Measurements from ENCODE around the gene SIRT1.

The SIRT1 gene

DNA sequence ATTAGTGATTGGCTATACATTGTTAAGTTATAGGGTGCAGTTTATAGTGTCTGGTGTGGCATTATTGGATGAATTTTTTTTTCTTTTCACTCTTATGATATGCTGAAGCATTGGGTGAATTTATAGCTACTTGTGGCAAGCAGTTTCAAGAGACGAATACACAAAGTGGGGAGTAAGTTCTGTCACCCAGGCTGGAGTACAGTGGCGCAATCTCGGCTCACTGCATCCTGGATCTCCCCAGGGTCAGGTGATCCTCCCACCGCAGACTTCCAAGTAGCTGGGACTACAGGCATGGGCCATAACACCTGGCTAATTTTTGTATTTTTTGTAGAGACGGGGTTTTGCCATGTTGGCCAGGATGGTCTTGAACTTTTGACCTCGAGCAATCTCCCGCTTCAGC is 6.3 kb upstream of the SIRT1 start:
- no peak for ATAC-seq (ENCODE audit: low read depth)
- no peaks in the 10 kb centered on the region for H3K9me3 ChIP-seq (ENCODE audit: severe bottlenecking)

GRCh38 chr10:67883710-67884312 is 645 bp upstream of the SIRT1 start:
- Histone ChIP-seq H3K9me3 (ENCODE audit: severe bottlenecking) (no peaks in the 10 kb centered on the region), H3K36me3 (ENCODE audit: low read depth) (peaks cover 20% of the 10 kb centered on the region), H3K4me3 (ENCODE audit: severe bottlenecking) (peak overlapping the region; percentile 89), H3K27ac (ENCODE audit: poor library complexity, severe bottlenecking) (peak overlapping the region; percentile 72), H3K4me1 (ENCODE audit: insufficient read depth, poor library complexity, severe bottlenecking) (peaks cover 2% of the 10 kb centered on the region), H3K27me3 (ENCODE audit: insufficient read depth, poor library complexity, severe bottlenecking) (no peaks in the 10 kb centered on the region)
- DNase-seq (ENCODE audit: low spot score) (no peak), ATAC-seq (ENCODE audit: low read depth) (no peak)
- TF ChIP-seq CTCF (IDR thresholded peaks at IDR 0.05; ENCODE audit: poor library complexity, severe bottlenecking), result no peak

More for the DNA sequence above, 6.3 kb upstream of the SIRT1 start:
- Histone ChIP-seq H3K4me1 (ENCODE audit: insufficient read depth, poor library complexity, severe bottlenecking) (no peaks in the 10 kb centered on the region), H3K27me3 (ENCODE audit: insufficient read depth, poor library complexity, severe bottlenecking) (no peaks in the 10 kb centered on the region), H3K4me3 (ENCODE audit: severe bottlenecking) (no peak overlapping the region), H3K27ac (ENCODE audit: poor library complexity, severe bottlenecking) (no peak overlapping the region), H3K36me3 (ENCODE audit: low read depth) (no peaks in the 10 kb centered on the region)
- no peak for TF ChIP-seq CTCF (IDR thresholded peaks at IDR 0.05; ENCODE audit: poor library complexity, severe bottlenecking)
- DNase-seq (ENCODE audit: low spot score), result no peak

- no peaks in the 10 kb centered on the region for H3K27me3 ChIP-seq (ENCODE audit: insufficient read depth, poor library complexity, severe bottlenecking)
- peaks cover 2% of the 10 kb centered on the region for H3K4me1 ChIP-seq (ENCODE audit: insufficient read depth, poor library complexity, severe bottlenecking)
- peak; percentile 25 for TF ChIP-seq CTCF (IDR thresholded peaks at IDR 0.05; ENCODE audit: poor library complexity, severe bottlenecking)
- DNase-seq (ENCODE audit: low spot score), result peak; percentile 80
- peak; percentile 75 for ATAC-seq (ENCODE audit: low read depth)
- peak overlapping the region; percentile 72 for H3K27ac ChIP-seq (ENCODE audit: poor library complexity, severe bottlenecking)
- no peaks in the 10 kb centered on the region for H3K9me3 ChIP-seq (ENCODE audit: severe bottlenecking)
- H3K36me3 ChIP-seq (ENCODE audit: low read depth), result peaks cover 33% of the 10 kb centered on the region
- H3K4me3 ChIP-seq (ENCODE audit: severe bottlenecking), result peak overlapping the region; percentile 89
Observed at GRCh38 chr10:67884842-67885670, 600 bp downstream of the SIRT1 start.

DNA sequence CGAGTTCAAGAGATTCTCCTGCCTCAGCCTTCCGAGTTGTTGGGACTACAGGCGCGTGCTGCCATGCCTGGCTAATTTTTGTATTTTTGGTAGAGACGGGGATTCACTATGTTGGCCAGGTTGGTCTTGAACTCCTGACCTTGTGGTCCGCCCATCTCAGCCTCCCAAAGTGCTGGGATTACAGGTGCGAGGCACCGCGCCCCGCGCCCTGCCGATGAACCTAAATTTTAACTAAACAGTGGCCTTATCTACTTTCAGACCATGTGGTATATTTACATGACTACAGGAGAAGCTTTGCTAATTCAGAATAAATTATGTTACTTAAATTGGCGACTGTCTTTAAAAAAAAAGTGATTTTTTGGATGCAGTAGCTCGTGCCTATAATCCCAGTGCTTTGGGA is 9.2 kb downstream of the SIRT1 start:
- ATAC-seq (ENCODE audit: low read depth), result no peak
- no peak overlapping the region for H3K27ac ChIP-seq (ENCODE audit: poor library complexity, severe bottlenecking)
- no peak for DNase-seq (ENCODE audit: low spot score)
- no peak for TF ChIP-seq CTCF (IDR thresholded peaks at IDR 0.05; ENCODE audit: poor library complexity, severe bottlenecking)
- no peaks in the 10 kb centered on the region for H3K4me1 ChIP-seq (ENCODE audit: insufficient read depth, poor library complexity, severe bottlenecking)
- H3K9me3 ChIP-seq (ENCODE audit: severe bottlenecking), result no peaks in the 10 kb centered on the region
- peaks cover 70% of the 10 kb centered on the region for H3K36me3 ChIP-seq (ENCODE audit: low read depth)
- no peak overlapping the region for H3K4me3 ChIP-seq (ENCODE audit: severe bottlenecking)
- no peaks in the 10 kb centered on the region for H3K27me3 ChIP-seq (ENCODE audit: insufficient read depth, poor library complexity, severe bottlenecking)

DNA sequence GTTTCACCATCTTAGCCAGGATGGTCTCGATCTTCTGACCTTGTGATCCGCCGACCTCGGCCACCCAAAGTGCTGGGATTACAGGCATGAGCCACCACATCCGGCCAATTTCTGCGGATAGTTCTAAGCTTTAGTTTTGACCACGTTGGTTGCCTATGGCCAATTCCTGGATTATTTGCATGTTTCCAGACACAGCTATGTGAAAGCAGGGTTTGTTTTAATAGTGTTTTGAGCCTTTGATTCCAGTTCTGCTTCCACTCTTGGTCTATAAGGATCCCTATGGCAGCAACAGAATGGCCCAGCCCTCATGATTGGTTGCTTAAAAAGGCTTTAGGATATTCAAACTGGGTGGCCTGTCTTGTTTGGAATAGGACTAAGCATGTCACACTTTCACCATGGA is 19.1 kb downstream of the SIRT1 start:
- Histone ChIP-seq H3K27ac (ENCODE audit: poor library complexity, severe bottlenecking) (no peak overlapping the region), H3K9me3 (ENCODE audit: severe bottlenecking) (no peaks in the 10 kb centered on the region), H3K27me3 (ENCODE audit: insufficient read depth, poor library complexity, severe bottlenecking) (no peaks in the 10 kb centered on the region), H3K4me3 (ENCODE audit: severe bottlenecking) (no peak overlapping the region), H3K4me1 (ENCODE audit: insufficient read depth, poor library complexity, severe bottlenecking) (no peaks in the 10 kb centered on the region), H3K36me3 (ENCODE audit: low read depth) (peaks cover 59% of the 10 kb centered on the region)
- DNase-seq (ENCODE audit: low spot score) (no peak), ATAC-seq (ENCODE audit: low read depth) (no peak)
- no peak for TF ChIP-seq CTCF (IDR thresholded peaks at IDR 0.05; ENCODE audit: poor library complexity, severe bottlenecking)

Data from RWPE2 (cell line).